CD4-positive, alpha-beta memory T cell (primary cell): ENCODE data around the gene FOXL2NB. TPM values are rescaled to one million over a fixed set of nuclear protein-coding genes. Genes with fewer than 3 reads are reported as not detected.
A peak's percentile ranks its signal among the peaks of the same experiment; 100 is the strongest.

Experiments
- CTCF ChIA-PET: fragments of 350-600 bp; sonication (Branson Sonifier 250); formaldehyde crosslinking; loops from one replicate; lab custom pipeline; 2021; ENCODE audit warnings: inconsistent platforms; ENCODE audit not compliant: partially characterized antibody; lab: Charles Lee
- POLR2A ChIA-PET: fragments of 350-600 bp; sonication (Branson Sonifier 250); formaldehyde crosslinking; loops from one replicate; lab custom pipeline; 2021; ENCODE audit not compliant: partially characterized antibody; lab: Charles Lee
- DNase-seq, 5 donors: peaks; one replicate each; pipeline versions ENCODE4 v3.0.0 to v3.0.0-alpha.2; 2020 to 2022; ENCODE audit warnings: mixed read lengths in 1 of 5
- H3K27ac ChIP-seq: one replicate; pipeline ENCODE4 v1.7.0; 2013; ENCODE audit warnings: low read depth, low read length
- H3K27me3 ChIP-seq: 2 replicates; pipeline ENCODE4 v1.7.0; 2013; ENCODE audit warnings: mild to moderate bottlenecking, low read length, moderate library complexity; ENCODE audit not compliant: insufficient read depth
- H3K36me3 ChIP-seq: 2 replicates; pipeline ENCODE4 v1.7.0; 2013; ENCODE audit warnings: mild to moderate bottlenecking, low read length, moderate library complexity; ENCODE audit not compliant: insufficient read depth
- H3K4me1 ChIP-seq: 2 replicates; pipeline ENCODE4 v1.7.0; 2013; ENCODE audit warnings: mild to moderate bottlenecking, low read length, moderate library complexity; ENCODE audit not compliant: insufficient read depth
- H3K4me3 ChIP-seq, 2 donors: one replicate each; pipeline ENCODE4 v1.7.0; 2013; ENCODE audit warnings: low read length in 2 of 2, mild to moderate bottlenecking in 1 of 2
- H3K9me3 ChIP-seq, 2 donors: one replicate each; pipeline ENCODE4 v1.7.0; 2013; ENCODE audit warnings: low read length in 2 of 2, control low read depth in 1 of 2; ENCODE audit not compliant: control insufficient read depth in 1 of 2
- H3K27ac Mint-ChIP-seq, 7 donors: one replicate each; pipeline ENCODE4 v1.8.0; 2020 to 2021; ENCODE audit warnings: mixed read lengths in 7 of 7, mild to moderate bottlenecking in 6 of 7, inconsistent platforms in 3 of 7, moderate library complexity in 3 of 7
- H3K27me3 Mint-ChIP-seq, 2 donors: one replicate each; pipeline ENCODE4 v1.8.0; 2020 to 2021; ENCODE audit warnings: mixed read lengths in 2 of 2
- H3K36me3 Mint-ChIP-seq, 2 donors: one replicate each; pipeline ENCODE4 v1.8.0; 2020 to 2021; ENCODE audit warnings: mixed read lengths in 2 of 2, inconsistent platforms in 1 of 2, mild to moderate bottlenecking in 1 of 2
- H3K4me1 Mint-ChIP-seq, 4 donors: one replicate each; pipeline ENCODE4 v1.8.0; 2020 to 2021; ENCODE audit warnings: mixed read lengths in 4 of 4, mild to moderate bottlenecking in 1 of 4
- H3K4me3 Mint-ChIP-seq, 8 donors: one replicate each; pipeline ENCODE4 v1.8.0; 2020 to 2021; ENCODE audit warnings: mixed read lengths in 8 of 8, mild to moderate bottlenecking in 7 of 8, moderate library complexity in 6 of 8, inconsistent platforms in 3 of 8
- H3K9me3 Mint-ChIP-seq, 8 donors: one replicate each; pipeline ENCODE4 v1.8.0; 2020 to 2021; ENCODE audit warnings: mixed read lengths in 8 of 8, mild to moderate bottlenecking in 5 of 8, inconsistent platforms in 3 of 8, moderate library complexity in 1 of 8
- intact Hi-C: fragments of 100-400 bp; cut with micrococcal nuclease; formaldehyde crosslinking; loops from one replicate; pipeline ENCODE4 v1.15.1; 2023
- polyA plus RNA-seq, 2 donors: library from polyadenylated mRNA; unstranded; fragments of 300-500 nt; fragmentation: Illumina TruSeq; gene quantifications; one replicate each; pipeline ENCODE4 v1.2.3, GENCODE V29; 2021
- total RNA-seq, 2 experiments: library from RNA; stranded (reverse); gene quantifications; one replicate each; pipeline ENCODE4 v1.2.3, GENCODE V29; 2021

Gene FOXL2NB
- total and polyA plus RNA-seq, 4 experiments from 2014 or later: 0.04 TPM; not detected in 3

DNA sequence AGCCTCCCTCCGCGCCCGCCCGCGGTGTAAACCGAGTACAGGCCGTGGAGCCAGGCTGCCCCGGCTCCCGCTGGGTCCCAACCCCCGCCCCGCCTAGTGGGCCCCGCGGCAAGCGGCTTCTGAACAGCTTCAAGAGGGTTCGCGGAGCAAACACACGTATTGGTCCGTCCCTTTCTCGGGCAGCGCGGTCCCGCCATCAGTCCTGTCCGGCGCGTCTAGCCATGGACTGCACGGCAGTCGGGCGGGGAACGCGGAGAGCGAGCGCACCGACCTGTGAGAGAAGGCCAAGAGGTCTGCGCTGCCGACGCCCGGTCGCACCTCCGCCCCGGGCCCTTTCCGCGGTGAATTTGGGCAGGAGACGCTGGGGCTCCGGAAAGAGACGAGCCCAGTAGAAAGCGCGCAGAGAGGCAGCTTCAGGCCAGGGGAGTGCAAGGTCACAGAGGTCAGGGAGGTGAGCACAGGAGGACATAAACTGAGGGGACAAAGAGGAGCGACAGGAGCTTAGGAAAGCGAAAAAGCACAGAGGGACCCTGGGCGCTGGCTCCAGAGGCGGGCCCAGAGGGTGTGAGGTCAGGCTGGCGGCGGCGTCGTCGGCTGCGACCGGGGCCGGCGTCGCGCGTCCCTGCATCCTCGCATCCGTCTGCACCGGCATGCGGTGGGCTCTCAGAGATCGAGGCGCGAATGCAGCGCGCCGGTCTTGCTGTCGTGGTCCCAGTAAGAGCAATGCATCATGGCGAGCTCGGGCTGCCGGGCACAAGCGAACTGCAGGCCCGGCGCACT, 1.9 kb upstream of the FOXL2NB start:
- H3K36me3 ChIP-seq: no peaks in the 10 kb centered on the region
- H3K27me3 Mint-ChIP-seq: peaks cover 67 to 73% of the 10 kb centered on the region in 2 donors
- H3K9me3 Mint-ChIP-seq: peaks cover 0 to 14% (median 0%) of the 10 kb centered on the region in 8 donors
- H3K27ac ChIP-seq: no peak overlapping the region
- H3K4me1 ChIP-seq: peaks cover 39% of the 10 kb centered on the region
- peaks cover 24 to 54% (median 32%) of the 10 kb centered on the region in 4 donors for H3K4me1 Mint-ChIP-seq
- H3K4me3 Mint-ChIP-seq: peak overlapping the region; percentile 83 to 94 (median 87)
- H3K36me3 Mint-ChIP-seq: peaks cover 1 to 4% of the 10 kb centered on the region in 2 donors
- H3K4me3 ChIP-seq: peak overlapping the region in 1 of 2 donors; percentile 41
- DNase-seq: peak in 2 of 5 donors; percentile 19 to 32
- intact Hi-C loops: loop anchor here (1.0 to 10.0 kb wide), 3 partner anchors 9 to 760 kb away; partner anchors contain the start of gene ARMC8
- no peaks in the 10 kb centered on the region for H3K9me3 ChIP-seq
- peaks cover 63% of the 10 kb centered on the region for H3K27me3 ChIP-seq
- ChIA-PET POLR2A (interaction anchor here (0.7 to 1.4 kb wide), 2 partner anchors 271 to 351 kb away, joined by 3 read pairs; partner anchors contain the start of gene CEP70), CTCF (interaction anchor here (1.0 to 2.2 kb wide), 5 partner anchors 9 to 29 kb away, joined by 3 to 11 read pairs (median 6); no protein-coding TSS in a partner anchor)
- H3K27ac Mint-ChIP-seq: peak overlapping the region in 1 of 7 donors; percentile 64

DNA sequence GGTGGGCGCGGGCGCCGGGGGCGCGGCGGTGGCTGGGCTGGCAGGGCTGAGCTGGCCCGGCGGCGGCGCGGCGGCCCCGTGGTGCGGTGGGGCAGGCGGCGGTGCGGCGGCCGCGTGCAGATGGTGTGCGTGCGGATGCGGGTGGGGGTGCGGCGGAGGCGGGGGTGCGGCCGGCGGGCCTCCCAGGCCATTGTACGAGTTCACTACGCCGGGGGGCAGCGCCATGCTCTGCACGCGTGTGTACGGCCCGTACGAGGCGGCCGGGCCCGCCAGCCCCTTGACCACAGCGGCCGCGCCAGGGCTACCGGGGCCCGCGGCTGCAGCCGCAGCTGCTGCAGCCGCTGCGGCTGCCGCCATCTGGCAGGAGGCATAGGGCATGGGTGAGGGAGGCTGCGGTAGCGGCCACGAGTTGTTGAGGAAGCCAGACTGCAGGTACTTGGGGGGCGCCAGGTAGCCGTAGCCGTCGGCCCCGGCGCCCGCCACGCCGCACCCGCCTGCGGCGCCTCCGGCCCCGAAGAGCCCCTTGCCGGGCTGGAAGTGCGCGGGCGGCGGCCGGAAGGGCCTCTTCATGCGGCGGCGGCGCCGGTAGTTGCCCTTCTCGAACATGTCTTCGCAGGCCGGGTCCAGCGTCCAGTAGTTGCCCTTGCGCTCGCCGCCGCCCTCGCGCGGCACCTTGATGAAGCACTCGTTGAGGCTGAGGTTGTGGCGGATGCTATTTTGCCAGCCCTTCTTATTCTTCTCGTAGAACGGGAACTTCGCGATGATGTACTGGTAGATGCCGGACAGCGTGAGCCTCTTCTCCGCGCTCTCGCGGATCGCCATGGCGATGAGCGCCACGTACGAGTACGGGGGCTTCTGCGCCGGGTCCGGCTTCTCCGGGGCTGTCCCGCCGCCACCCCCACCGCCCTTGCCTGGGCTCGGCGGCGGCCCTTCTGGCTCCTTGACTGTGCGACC, 1.0 kb upstream of the FOXL2NB start:
- ChIA-PET CTCF (interaction anchor here (1.4 to 2.2 kb wide), 3 partner anchors 10 to 22 kb away, joined by 6 to 11 read pairs (median 9); no protein-coding TSS in a partner anchor), POLR2A (interaction anchor here (1.4 kb wide), 1 partner anchor 352 kb away, joined by 3 read pairs; the partner anchor contains the start of gene CEP70)
- intact Hi-C loops: loop anchor here (10.0 kb wide), 2 partner anchors 611 to 761 kb away; partner anchors contain the start of gene ARMC8
- peaks cover 0 to 14% (median 0%) of the 10 kb centered on the region in 8 donors for H3K9me3 Mint-ChIP-seq
- peak overlapping the region; percentile 20 to 88 (median 74) for H3K4me3 Mint-ChIP-seq
- peaks cover 28 to 63% (median 37%) of the 10 kb centered on the region in 4 donors for H3K4me1 Mint-ChIP-seq
- Histone ChIP-seq H3K9me3 (no peaks in the 10 kb centered on the region), H3K4me3 (peak overlapping the region; percentile 23 to 45), H3K36me3 (no peaks in the 10 kb centered on the region), H3K4me1 (peaks cover 41% of the 10 kb centered on the region), H3K27me3 (peaks cover 62% of the 10 kb centered on the region), H3K27ac (no peak overlapping the region)
- peak in 1 of 5 donors; percentile 20 for DNase-seq
- H3K27ac Mint-ChIP-seq: no peak overlapping the region
- H3K36me3 Mint-ChIP-seq: peaks cover 1 to 4% of the 10 kb centered on the region in 2 donors
- peaks cover 67 to 75% of the 10 kb centered on the region in 2 donors for H3K27me3 Mint-ChIP-seq

DNA sequence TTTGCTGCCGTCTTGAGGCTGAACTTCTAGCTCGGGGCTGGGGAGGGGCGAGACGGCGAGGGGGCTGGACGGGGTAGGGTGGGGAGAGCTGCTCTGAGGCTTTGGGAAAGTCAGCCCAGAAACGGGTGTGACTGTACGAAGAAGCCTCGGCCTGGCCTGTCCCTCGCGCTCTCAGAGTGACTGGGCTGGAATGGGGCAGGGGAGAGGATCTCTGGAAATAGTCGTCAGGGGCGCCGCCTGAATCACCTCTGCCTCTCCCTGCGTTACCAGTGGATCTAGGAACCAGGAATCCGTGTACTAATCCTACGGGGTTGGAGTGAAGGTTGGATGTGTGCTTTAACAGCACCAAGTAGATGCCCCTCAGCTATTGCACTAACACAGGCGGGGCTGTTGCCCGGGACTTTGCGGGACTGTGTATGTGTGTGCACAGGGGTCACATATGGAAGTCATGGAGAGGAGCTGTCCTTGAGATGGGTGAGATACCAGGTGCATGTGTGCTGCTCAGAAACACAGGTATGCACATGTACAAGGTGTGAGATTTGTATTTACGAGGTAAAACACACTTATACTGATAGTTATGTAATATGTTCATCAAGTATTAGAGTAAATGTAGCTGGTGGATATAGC, 591 bp downstream of the FOXL2NB start:
- peaks cover 1 to 4% of the 10 kb centered on the region in 2 donors for H3K36me3 Mint-ChIP-seq
- peak overlapping the region in 2 of 7 donors; percentile 3 to 51 for H3K27ac Mint-ChIP-seq
- H3K27ac ChIP-seq: no peak overlapping the region
- CTCF ChIA-PET: interaction anchor here (1.2 to 2.3 kb wide), 4 partner anchors 11 to 32 kb away, joined by 3 to 14 read pairs (median 6); no protein-coding TSS in a partner anchor
- POLR2A ChIA-PET: no interaction called here
- H3K4me3 Mint-ChIP-seq: peak overlapping the region; percentile 36 to 89 (median 70)
- peak overlapping the region in 1 of 2 donors; percentile 45 for H3K4me3 ChIP-seq
- peaks cover 0 to 14% (median 0%) of the 10 kb centered on the region in 8 donors for H3K9me3 Mint-ChIP-seq
- H3K9me3 ChIP-seq: no peaks in the 10 kb centered on the region
- DNase-seq: no peak
- H3K4me1 Mint-ChIP-seq: peaks cover 28 to 62% (median 37%) of the 10 kb centered on the region in 4 donors
- H3K4me1 ChIP-seq: peaks cover 41% of the 10 kb centered on the region
- intact Hi-C loops: loop anchor here (10.0 kb wide), 2 partner anchors 613 to 763 kb away; partner anchors contain the start of gene ARMC8
- peaks cover 46% of the 10 kb centered on the region for H3K27me3 ChIP-seq
- H3K27me3 Mint-ChIP-seq: peaks cover 56 to 71% of the 10 kb centered on the region in 2 donors
- no peaks in the 10 kb centered on the region for H3K36me3 ChIP-seq

DNA sequence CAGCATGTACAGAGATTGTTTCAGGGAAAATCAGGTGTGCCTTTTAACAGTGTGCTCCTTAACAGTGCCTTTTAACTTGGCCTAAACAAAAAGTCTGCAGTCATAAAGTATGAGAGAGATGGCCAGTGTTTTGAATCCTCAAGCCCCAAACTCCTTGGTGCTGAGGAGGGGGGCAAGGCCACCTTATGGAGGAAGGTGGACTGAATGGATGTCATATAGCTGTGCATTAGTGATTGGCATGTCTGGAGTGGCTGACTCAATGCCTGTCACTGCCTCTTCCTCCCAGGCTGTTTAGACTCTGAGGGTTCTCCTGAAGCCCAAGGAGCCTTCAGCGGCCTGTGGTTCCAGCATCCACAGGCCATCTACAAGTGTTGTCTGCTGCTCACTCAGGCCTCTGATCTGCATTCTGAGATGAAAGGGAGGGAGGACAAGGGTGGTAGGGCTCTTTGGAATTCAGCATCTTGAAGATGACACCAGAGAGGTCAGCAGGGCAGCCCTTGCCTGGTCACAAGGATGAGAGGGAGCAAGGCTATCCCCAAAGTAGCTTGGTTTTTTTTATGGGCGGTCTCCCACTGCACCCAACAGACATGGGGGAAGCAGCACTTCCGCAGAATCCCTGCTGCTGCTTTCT, 1.5 kb downstream of the FOXL2NB start:
- peaks cover 1 to 4% of the 10 kb centered on the region in 2 donors for H3K36me3 Mint-ChIP-seq
- peak overlapping the region in 6 of 8 donors; percentile 1 to 89 (median 21) for H3K4me3 Mint-ChIP-seq
- Histone ChIP-seq H3K9me3 (no peaks in the 10 kb centered on the region), H3K4me1 (peaks cover 41% of the 10 kb centered on the region), H3K4me3 (no peak overlapping the region), H3K27me3 (peaks cover 39% of the 10 kb centered on the region), H3K36me3 (no peaks in the 10 kb centered on the region), H3K27ac (no peak overlapping the region)
- POLR2A ChIA-PET: no interaction called here
- peak overlapping the region in 1 of 7 donors; percentile 30 for H3K27ac Mint-ChIP-seq
- H3K9me3 Mint-ChIP-seq: peaks cover 0 to 14% (median 0%) of the 10 kb centered on the region in 8 donors
- H3K27me3 Mint-ChIP-seq: peaks cover 53 to 64% of the 10 kb centered on the region in 2 donors
- intact Hi-C loops: loop anchor here (10.0 kb wide), 2 partner anchors 614 to 764 kb away; partner anchors contain the start of gene ARMC8
- CTCF ChIA-PET: interaction anchor here (1.2 to 2.3 kb wide), 3 partner anchors 12 to 33 kb away, joined by 3 to 14 read pairs (median 5); no protein-coding TSS in a partner anchor
- no peak for DNase-seq
- H3K4me1 Mint-ChIP-seq: peaks cover 26 to 56% (median 37%) of the 10 kb centered on the region in 4 donors

DNA sequence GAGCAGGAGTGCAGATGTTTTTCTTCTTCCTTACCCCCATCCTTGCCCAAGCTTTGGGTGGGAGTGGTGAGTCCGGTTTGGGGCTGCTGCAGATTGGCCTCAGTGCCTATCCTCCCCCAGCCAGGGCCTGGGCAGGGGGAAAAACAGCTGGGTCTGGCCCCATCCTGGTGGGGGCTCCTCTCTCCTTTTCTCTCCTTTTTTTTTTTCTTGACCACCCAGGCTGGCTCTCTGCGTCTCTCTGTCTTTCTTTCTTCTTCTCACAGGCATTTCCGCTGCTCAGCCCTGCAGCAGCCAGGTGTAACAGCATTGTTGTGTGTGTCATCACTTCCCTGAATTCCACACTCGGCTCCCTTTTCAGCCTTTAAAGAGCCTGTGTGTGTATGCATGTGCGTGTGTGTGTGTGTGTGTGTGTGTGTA, 2.0 kb downstream of the FOXL2NB start:
- no peak overlapping the region for H3K4me3 ChIP-seq
- peaks cover 38% of the 10 kb centered on the region for H3K4me1 ChIP-seq
- ChIA-PET POLR2A (no interaction called here), CTCF (interaction anchor here (1.3 to 2.3 kb wide), 2 partner anchors 13 to 25 kb away, joined by 5 to 14 read pairs; no protein-coding TSS in a partner anchor)
- peaks cover 36% of the 10 kb centered on the region for H3K27me3 ChIP-seq
- peak overlapping the region in 7 of 8 donors; percentile 34 to 93 (median 80) for H3K4me3 Mint-ChIP-seq
- intact Hi-C loops: loop anchor here (10.0 kb wide), 2 partner anchors 614 to 764 kb away; partner anchors contain the start of gene ARMC8
- H3K9me3 ChIP-seq: no peaks in the 10 kb centered on the region
- H3K36me3 Mint-ChIP-seq: peaks cover 1 to 4% of the 10 kb centered on the region in 2 donors
- peaks cover 0 to 11% (median 0%) of the 10 kb centered on the region in 8 donors for H3K9me3 Mint-ChIP-seq
- no peaks in the 10 kb centered on the region for H3K36me3 ChIP-seq
- H3K4me1 Mint-ChIP-seq: peaks cover 26 to 51% (median 33%) of the 10 kb centered on the region in 4 donors
- no peak overlapping the region for H3K27ac ChIP-seq
- H3K27ac Mint-ChIP-seq: peak overlapping the region in 1 of 7 donors; percentile 36
- H3K27me3 Mint-ChIP-seq: peaks cover 50 to 59% of the 10 kb centered on the region in 2 donors
- DNase-seq: no peak
